Osteocyte (in vitro differentiated cells): ENCODE results near the gene NIFK. TPM values are rescaled to one million over a fixed set of nuclear protein-coding genes. Genes with fewer than 3 reads are reported as not detected.
A peak's percentile ranks its signal among the peaks of the same experiment; 100 is the strongest.

Experiments
- DNase-seq: peaks from one replicate; pipeline ENCODE4 v3.0.0; 2021; ENCODE audit warnings: mixed read lengths; ENCODE audit not compliant: unreplicated experiment; ENCODE audit errors: extremely low spot score
- H3K27ac Mint-ChIP-seq: one replicate; pipeline ENCODE4 v1.8.0; 2021; ENCODE audit warnings: mild to moderate bottlenecking, mixed read lengths; ENCODE audit not compliant: unreplicated experiment
- H3K27me3 Mint-ChIP-seq: one replicate; pipeline ENCODE4 v1.8.0; 2021; ENCODE audit warnings: mixed read lengths; ENCODE audit not compliant: unreplicated experiment
- H3K36me3 Mint-ChIP-seq: one replicate; pipeline ENCODE4 v1.8.0; 2021; ENCODE audit warnings: mixed read lengths; ENCODE audit not compliant: unreplicated experiment
- H3K4me1 Mint-ChIP-seq: one replicate; pipeline ENCODE4 v1.8.0; 2021; ENCODE audit warnings: mixed read lengths; ENCODE audit not compliant: unreplicated experiment
- H3K4me3 Mint-ChIP-seq: one replicate; pipeline ENCODE4 v1.8.0; 2021; ENCODE audit warnings: mild to moderate bottlenecking, moderate library complexity, mixed read lengths; ENCODE audit not compliant: unreplicated experiment
- H3K9me3 Mint-ChIP-seq: one replicate; pipeline ENCODE4 v1.8.0; 2021; ENCODE audit warnings: mixed read lengths; ENCODE audit not compliant: unreplicated experiment
- CTCF ChIP-seq: fragments of 200-600 bp; sonication (generic); IDR thresholded peaks from 2 replicates; pipeline ENCODE4 v1.5.0; 2021; ENCODE audit warnings: antibody characterized with exemption, mild to moderate bottlenecking, moderate library complexity
- total RNA-seq: library from RNA; stranded (reverse); gene quantifications from 2 replicates; pipeline ENCODE4 v1.2.1, GENCODE V29; 2021

Gene NIFK
- total RNA-seq, 1 donor from 2014 or later = 41.0 TPM

DNA sequence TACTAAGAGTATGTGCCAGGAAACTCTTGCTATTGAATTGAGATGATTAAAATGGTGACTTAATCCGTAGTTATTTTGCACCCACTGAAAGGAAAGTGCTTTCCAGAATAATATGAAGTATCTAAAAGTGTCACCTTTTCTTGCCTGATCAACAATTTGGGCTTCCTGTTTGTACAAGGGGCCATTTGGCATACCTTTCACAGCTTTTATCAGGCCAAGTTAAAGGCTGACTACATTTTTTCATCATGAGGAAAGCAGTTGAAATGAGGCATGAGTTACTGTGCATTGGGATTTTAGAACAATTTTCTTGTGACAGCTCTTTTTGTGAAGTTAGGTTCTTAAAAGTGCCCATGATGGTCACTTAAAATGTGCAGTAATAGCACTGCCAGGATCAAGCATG lies 29.9 kb upstream of the NIFK start:
- Mint-ChIP-seq H3K36me3 (peaks cover 52% of the 10 kb centered on the region), H3K27me3 (no peaks in the 10 kb centered on the region), H3K9me3 (no peaks in the 10 kb centered on the region), H3K4me1 (no peaks in the 10 kb centered on the region), H3K27ac (no peak overlapping the region), H3K4me3 (no peak overlapping the region)
- DNase-seq = no peak
- TF ChIP-seq CTCF = no peak

DNA sequence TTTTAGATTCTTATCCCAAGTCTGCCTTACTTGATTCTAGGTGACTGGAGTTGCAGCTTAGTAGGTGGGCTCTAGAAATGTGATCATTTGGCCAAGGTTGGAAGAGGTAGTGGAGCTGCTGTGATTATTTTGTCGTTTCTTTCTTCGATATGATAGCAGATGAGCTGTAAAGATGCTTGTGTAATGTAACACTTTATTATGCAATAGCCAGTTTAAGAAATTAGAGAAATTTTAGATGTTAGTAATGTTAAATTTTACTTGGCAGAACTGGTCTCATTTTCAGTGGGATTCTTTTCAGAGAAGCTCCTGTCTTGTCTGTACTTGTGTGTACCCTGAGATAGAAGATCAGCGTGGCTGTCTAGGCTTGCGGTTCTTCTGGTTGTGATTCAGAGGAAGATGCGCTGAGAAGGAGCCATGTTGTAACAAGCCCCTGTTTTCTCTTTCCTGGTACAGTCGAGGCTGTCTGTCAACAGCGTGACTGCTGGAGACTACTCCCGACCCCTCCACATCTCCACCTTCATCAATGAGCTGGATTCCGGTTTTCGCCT lies 28.1 kb upstream of the NIFK start:
- Mint-ChIP-seq H3K4me1 (no peaks in the 10 kb centered on the region), H3K4me3 (no peak overlapping the region), H3K36me3 (peaks cover 65% of the 10 kb centered on the region), H3K27me3 (no peaks in the 10 kb centered on the region), H3K27ac (no peak overlapping the region), H3K9me3 (no peaks in the 10 kb centered on the region)
- no peak for DNase-seq
- TF ChIP-seq CTCF = no peak

GRCh38 chr2:121755237-121756111 lies 18.8 kb upstream of the NIFK start, which contains the start of gene TSN:
Gene TSN (plus strand): TSS chr2:121755651. CDS start chr2:121755780, 129 bp downstream.
- DNase-seq = peak; percentile 98
- Mint-ChIP-seq H3K36me3 (peaks cover 8% of the 10 kb centered on the region), H3K4me1 (peaks cover 22% of the 10 kb centered on the region), H3K27ac (peak within 1 kb of the TSS; percentile 90), H3K27me3 (no peaks in the 10 kb centered on the region), H3K4me3 (peak within 1 kb of the TSS; percentile 85), H3K9me3 (no peaks in the 10 kb centered on the region)
- no peak for TF ChIP-seq CTCF

DNA sequence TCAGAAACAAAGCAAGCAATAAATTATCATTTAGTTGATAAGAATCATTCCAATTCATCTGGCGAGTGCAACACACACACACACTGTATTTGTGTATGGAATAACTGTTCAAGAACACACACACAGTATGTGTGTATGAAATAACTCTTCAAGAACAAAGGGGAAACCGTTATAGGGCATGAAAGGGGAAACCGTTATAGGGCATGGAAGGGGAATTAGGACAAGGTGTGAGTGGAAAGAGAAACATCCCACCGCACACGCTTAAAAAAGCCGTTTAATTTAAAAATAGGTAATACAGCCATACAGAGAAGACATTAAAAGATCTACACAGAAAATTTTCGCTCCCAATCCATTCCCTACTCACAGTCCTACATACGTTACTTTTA lies 18.2 kb upstream of the NIFK start:
- H3K36me3 Mint-ChIP-seq = peaks cover 7% of the 10 kb centered on the region
- TF ChIP-seq CTCF = no peak
- H3K4me3 Mint-ChIP-seq = peak overlapping the region; percentile 85
- no peak for DNase-seq
- peak overlapping the region; percentile 90 for H3K27ac Mint-ChIP-seq
- H3K9me3 Mint-ChIP-seq = no peaks in the 10 kb centered on the region
- H3K4me1 Mint-ChIP-seq = peaks cover 22% of the 10 kb centered on the region
- no peaks in the 10 kb centered on the region for H3K27me3 Mint-ChIP-seq

DNA sequence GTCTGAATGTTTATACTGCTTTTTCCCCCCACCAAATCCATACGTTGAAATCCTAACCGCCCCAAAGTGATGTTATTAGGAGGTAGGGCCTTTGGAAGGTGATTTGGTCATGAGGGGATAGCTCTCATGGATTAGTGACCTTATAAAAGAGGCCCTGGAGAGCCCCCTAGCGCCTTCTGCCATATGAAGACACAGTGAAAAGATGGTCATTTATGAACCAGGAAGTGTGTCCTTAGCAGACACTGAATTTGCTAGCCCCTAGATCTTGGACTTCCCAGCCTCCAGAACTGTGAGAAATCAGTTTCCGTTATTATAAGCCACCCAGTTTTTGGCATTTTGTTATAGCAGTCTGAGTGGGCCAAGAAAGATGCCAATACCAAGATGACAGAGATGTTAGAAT lies 11.5 kb upstream of the NIFK start:
- no peak overlapping the region for H3K4me3 Mint-ChIP-seq
- peaks cover 16% of the 10 kb centered on the region for H3K27me3 Mint-ChIP-seq
- H3K27ac Mint-ChIP-seq = no peak overlapping the region
- no peaks in the 10 kb centered on the region for H3K9me3 Mint-ChIP-seq
- no peaks in the 10 kb centered on the region for H3K4me1 Mint-ChIP-seq
- DNase-seq = no peak
- no peaks in the 10 kb centered on the region for H3K36me3 Mint-ChIP-seq
- peak; percentile 48 for TF ChIP-seq CTCF
